ENCODE data around the gene LRATD1. TPM values are rescaled to one million over a fixed set of nuclear protein-coding genes. Genes with fewer than 3 reads are reported as not detected.
A peak's percentile ranks its signal among the peaks of the same experiment; 100 is the strongest.

The LRATD1 gene
- total RNA-seq, result 23.2 and 27.8 TPM in 2 replicates

- no peaks in the 10 kb centered on the region for H3K27me3 ChIP-seq (ENCODE audit: control insufficient read depth, insufficient read depth, low read length)
- no peak for TF ChIP-seq CTCF (IDR thresholded peaks at IDR 0.05; ENCODE audit: insufficient read depth, low read length, severe bottlenecking)
- H3K4me3 ChIP-seq (ENCODE audit: low read depth, low read length), result peak within 1 kb of the TSS; percentile 82
- DNase-seq (ENCODE audit: low read depth) (peak; percentile 74), FAIRE-seq (no peak)
- no peaks in the 10 kb centered on the region for H3K36me3 ChIP-seq (ENCODE audit: control insufficient read depth, insufficient read depth, low read length)
Measured at GRCh38 chr2:14632133-14632936, at the start of gene LRATD1. LRATD1 (plus strand) TSS chr2:14632717; CDS start chr2:14633980, 1,263 bp downstream.

- H3K27me3 ChIP-seq (ENCODE audit: control insufficient read depth, insufficient read depth, low read length), result no peaks in the 10 kb centered on the region
- no peak for DNase-seq (ENCODE audit: low read depth)
- no peak for FAIRE-seq
- no peaks in the 10 kb centered on the region for H3K36me3 ChIP-seq (ENCODE audit: control insufficient read depth, insufficient read depth, low read length)
- no peak overlapping the region for H3K4me3 ChIP-seq (ENCODE audit: low read depth, low read length)
- TF ChIP-seq CTCF (IDR thresholded peaks at IDR 0.05; ENCODE audit: insufficient read depth, low read length, severe bottlenecking), result no peak
Measured at GRCh38 chr2:14583059-14583458, 49.5 kb upstream of the LRATD1 start.

GRCh38 chr2:14583802-14584201 is 48.7 kb upstream of the LRATD1 start:
- Histone ChIP-seq H3K27me3 (ENCODE audit: control insufficient read depth, insufficient read depth, low read length) (no peaks in the 10 kb centered on the region), H3K4me3 (ENCODE audit: low read depth, low read length) (no peak overlapping the region), H3K36me3 (ENCODE audit: control insufficient read depth, insufficient read depth, low read length) (no peaks in the 10 kb centered on the region)
- FAIRE-seq (no peak), DNase-seq (ENCODE audit: low read depth) (no peak)
- TF ChIP-seq CTCF (IDR thresholded peaks at IDR 0.05; ENCODE audit: insufficient read depth, low read length, severe bottlenecking), result no peak

- DNase-seq (ENCODE audit: low read depth) (peak; percentile 97), FAIRE-seq (peak; percentile 60)
- no peaks in the 10 kb centered on the region for H3K27me3 ChIP-seq (ENCODE audit: control insufficient read depth, insufficient read depth, low read length)
- H3K4me3 ChIP-seq (ENCODE audit: low read depth, low read length), result no peak overlapping the region
- TF ChIP-seq CTCF (IDR thresholded peaks at IDR 0.05; ENCODE audit: insufficient read depth, low read length, severe bottlenecking), result no peak
- H3K36me3 ChIP-seq (ENCODE audit: control insufficient read depth, insufficient read depth, low read length), result no peaks in the 10 kb centered on the region
Measured at GRCh38 chr2:14587119-14587518, 45.4 kb upstream of the LRATD1 start.

- Histone ChIP-seq H3K27me3 (ENCODE audit: control insufficient read depth, insufficient read depth, low read length) (no peaks in the 10 kb centered on the region), H3K4me3 (ENCODE audit: low read depth, low read length) (no peak overlapping the region), H3K36me3 (ENCODE audit: control insufficient read depth, insufficient read depth, low read length) (no peaks in the 10 kb centered on the region)
- no peak for TF ChIP-seq CTCF (IDR thresholded peaks at IDR 0.05; ENCODE audit: insufficient read depth, low read length, severe bottlenecking)
- FAIRE-seq (no peak), DNase-seq (ENCODE audit: low read depth) (peak; percentile 79)
Measured at GRCh38 chr2:14601156-14601770, 31.3 kb upstream of the LRATD1 start.

Measured in bronchial epithelial cell (primary cell).